NT2/D1 (cell line): ENCODE data around the gene FAM98C.
A peak's percentile ranks its signal among the peaks of the same experiment; 100 is the strongest.

Experiments
- DNase-seq: peaks from one replicate; pipeline ENCODE4 v3.0.0-alpha.2; 2011; ENCODE audit warnings: low read depth, low spot score
- H3K27me3 ChIP-seq: 2 replicates; pipeline ENCODE4 v1.6.0; 2011; ENCODE audit warnings: mild to moderate bottlenecking; ENCODE audit not compliant: insufficient read length, insufficient read depth
- H3K36me3 ChIP-seq: 2 replicates; pipeline ENCODE4 v1.6.1; 2011; ENCODE audit warnings: mild to moderate bottlenecking, low read length, mixed read lengths; ENCODE audit not compliant: insufficient read depth, insufficient read length
- H3K4me1 ChIP-seq: 2 replicates; pipeline ENCODE4 v1.5.1; 2011; ENCODE audit not compliant: insufficient read depth, insufficient read length
- H3K4me3 ChIP-seq: 2 replicates; pipeline ENCODE4 v1.5.1; 2011; ENCODE audit warnings: low read depth; ENCODE audit not compliant: insufficient read length
- H3K9ac ChIP-seq: 2 replicates; pipeline ENCODE4 v1.6.0; 2011; ENCODE audit warnings: low read depth; ENCODE audit not compliant: insufficient read length
- H3K9me3 ChIP-seq: 2 replicates; pipeline ENCODE4 v1.5.1; 2011; ENCODE audit warnings: mild to moderate bottlenecking, low read length; ENCODE audit not compliant: insufficient read depth
- SUZ12 ChIP-seq: IDR thresholded peaks from 2 replicates; pipeline ENCODE4 v1.6.1; 2011; ENCODE audit not compliant: insufficient read length, insufficient read depth; ENCODE audit errors: extremely low read depth
- YY1 ChIP-seq: IDR thresholded peaks from 2 replicates; pipeline ENCODE4 v1.6.1; 2011; ENCODE audit not compliant: insufficient read length, insufficient read depth
- ZNF274 ChIP-seq: IDR thresholded peaks from 2 replicates; pipeline ENCODE4 v1.6.1; 2011; ENCODE audit warnings: mild to moderate bottlenecking, low read depth, low read length

The FAM98C gene

GRCh38 chr19:38392707-38393308 is 10.1 kb upstream of the FAM98C start:
- no peak overlapping the region for H3K9ac ChIP-seq
- H3K36me3 ChIP-seq: peaks cover 11% of the 10 kb centered on the region
- H3K27me3 ChIP-seq: no peaks in the 10 kb centered on the region
- TF ChIP-seq YY1 (no peak), SUZ12 (no peak)
- H3K9me3 ChIP-seq: no peaks in the 10 kb centered on the region
- DNase-seq: no peak
- H3K4me1 ChIP-seq: peaks cover 7% of the 10 kb centered on the region
- H3K4me3 ChIP-seq: no peak overlapping the region

DNA sequence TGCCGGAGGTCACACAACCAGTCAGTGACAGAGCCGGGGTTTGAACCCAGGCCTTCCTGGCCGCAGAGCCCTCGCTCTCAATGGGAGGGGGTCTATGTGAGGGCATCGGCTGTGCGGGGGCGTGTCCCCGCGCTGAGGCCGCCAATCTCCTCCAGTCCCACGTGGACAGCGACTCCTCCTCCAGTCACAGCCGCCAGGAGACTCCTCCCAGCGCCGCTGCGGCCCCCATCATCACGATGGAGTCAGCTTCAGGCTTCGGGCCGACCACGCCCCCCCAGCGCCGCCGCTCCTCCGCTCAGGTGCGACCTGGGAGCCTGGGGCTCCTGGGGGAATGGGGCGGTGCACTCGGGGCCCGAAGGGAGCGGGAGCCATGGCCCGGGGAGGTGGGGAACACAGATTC is 8.4 kb upstream of the FAM98C start:
- no peak for TF ChIP-seq YY1
- no peak for TF ChIP-seq SUZ12
- TF ChIP-seq ZNF274: no peak

GRCh38 chr19:38395381-38396114 is 7.3 kb upstream of the FAM98C start:
- no peak for DNase-seq
- no peak overlapping the region for H3K4me3 ChIP-seq
- no peak for TF ChIP-seq YY1
- TF ChIP-seq SUZ12: no peak
- no peak for TF ChIP-seq ZNF274
- no peak overlapping the region for H3K9ac ChIP-seq
- H3K4me1 ChIP-seq: peaks cover 7% of the 10 kb centered on the region
- H3K36me3 ChIP-seq: peaks cover 11% of the 10 kb centered on the region
- H3K9me3 ChIP-seq: no peaks in the 10 kb centered on the region
- H3K27me3 ChIP-seq: peaks cover 6% of the 10 kb centered on the region

More for the DNA sequence above, 8.4 kb upstream of the FAM98C start:
- no peak overlapping the region for H3K4me3 ChIP-seq
- H3K9ac ChIP-seq: no peak overlapping the region
- H3K27me3 ChIP-seq: no peaks in the 10 kb centered on the region
- peaks cover 11% of the 10 kb centered on the region for H3K36me3 ChIP-seq
- DNase-seq: no peak
- H3K4me1 ChIP-seq: peaks cover 7% of the 10 kb centered on the region
- H3K9me3 ChIP-seq: no peaks in the 10 kb centered on the region

DNA sequence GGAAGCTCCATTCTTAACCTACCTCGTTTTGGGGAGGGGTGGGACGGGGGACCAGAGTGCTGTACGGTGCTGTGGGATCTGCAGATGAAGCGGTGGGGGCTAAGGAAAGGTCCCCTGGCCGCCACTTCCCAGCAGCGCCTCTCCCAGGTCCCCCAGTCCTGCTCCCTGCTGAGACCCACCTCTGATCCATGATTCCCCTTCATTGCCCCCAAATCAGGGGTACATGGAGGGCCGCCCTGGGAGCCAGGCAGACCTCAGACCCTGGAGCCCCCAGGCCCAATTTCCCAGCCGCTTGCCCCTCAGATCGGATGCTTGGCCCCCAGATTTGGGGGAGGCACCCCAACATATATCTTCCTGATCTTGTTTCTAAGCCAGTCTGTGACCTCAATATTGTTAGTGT is 3.8 kb upstream of the FAM98C start:
- no peak for TF ChIP-seq ZNF274
- TF ChIP-seq YY1: no peak
- no peak for TF ChIP-seq SUZ12
- H3K36me3 ChIP-seq: peaks cover 7% of the 10 kb centered on the region
- H3K4me3 ChIP-seq: no peak overlapping the region

DNA sequence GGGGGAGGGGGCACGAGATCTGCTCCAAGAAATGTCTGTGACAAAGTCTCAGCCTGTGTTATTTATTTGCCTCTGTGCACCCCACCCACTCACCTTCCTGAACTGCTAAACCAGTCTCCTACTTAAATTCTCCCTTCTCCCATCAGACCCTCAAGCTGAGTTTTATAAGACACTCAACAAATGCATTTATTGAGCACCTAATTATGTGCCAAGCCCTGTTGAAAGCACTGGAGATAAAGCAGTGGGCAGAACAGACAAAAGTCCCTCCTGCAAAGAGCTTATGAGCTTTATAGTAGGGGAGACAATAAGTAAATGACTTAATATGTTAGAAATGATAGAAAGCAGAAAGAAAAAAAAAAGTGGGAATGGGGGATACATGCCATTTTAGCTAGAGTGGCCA is 3.4 kb upstream of the FAM98C start:
- no peak for TF ChIP-seq ZNF274
- TF ChIP-seq YY1: no peak
- TF ChIP-seq SUZ12: no peak
- H3K36me3 ChIP-seq: peaks cover 3% of the 10 kb centered on the region
- peaks cover 19% of the 10 kb centered on the region for H3K27me3 ChIP-seq

More for the DNA sequence above, 3.8 kb upstream of the FAM98C start:
- no peaks in the 10 kb centered on the region for H3K9me3 ChIP-seq
- peaks cover 19% of the 10 kb centered on the region for H3K27me3 ChIP-seq
- DNase-seq: no peak
- no peak overlapping the region for H3K9ac ChIP-seq
- no peaks in the 10 kb centered on the region for H3K4me1 ChIP-seq

DNA sequence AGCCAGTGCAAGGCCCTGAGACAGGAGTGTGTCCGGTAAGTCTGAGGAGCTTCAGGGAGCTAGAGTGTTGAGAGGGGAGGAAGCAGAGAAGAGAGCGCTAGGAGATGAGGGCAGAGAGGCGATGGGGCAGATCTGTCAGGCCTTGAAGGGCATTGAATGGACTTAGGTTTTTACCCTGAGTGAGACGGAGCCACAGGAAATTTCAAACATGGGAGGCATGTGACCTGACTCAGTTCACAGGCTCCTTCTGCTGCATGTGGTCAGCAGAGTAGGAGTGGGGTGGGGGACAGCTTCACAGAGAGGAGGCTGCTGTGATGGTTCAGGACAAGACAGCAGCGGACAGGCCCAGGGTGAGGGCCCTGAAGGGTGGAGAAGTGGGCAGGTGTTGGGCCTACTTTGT is 2.5 kb upstream of the FAM98C start:
- H3K36me3 ChIP-seq: peaks cover 8% of the 10 kb centered on the region
- H3K4me3 ChIP-seq: no peak overlapping the region
- H3K9ac ChIP-seq: no peak overlapping the region
- peaks cover 19% of the 10 kb centered on the region for H3K27me3 ChIP-seq
- DNase-seq: no peak
- TF ChIP-seq SUZ12 (no peak), YY1 (no peak), ZNF274 (no peak)
- H3K4me1 ChIP-seq: no peaks in the 10 kb centered on the region
- no peaks in the 10 kb centered on the region for H3K9me3 ChIP-seq

More for the DNA sequence above, 3.4 kb upstream of the FAM98C start:
- no peak overlapping the region for H3K4me3 ChIP-seq
- H3K4me1 ChIP-seq: no peaks in the 10 kb centered on the region
- DNase-seq: no peak
- H3K9ac ChIP-seq: no peak overlapping the region
- no peaks in the 10 kb centered on the region for H3K9me3 ChIP-seq

GRCh38 chr19:38401148-38401547 is 1.7 kb upstream of the FAM98C start:
- H3K27me3 ChIP-seq: peaks cover 19% of the 10 kb centered on the region
- TF ChIP-seq ZNF274: no peak
- TF ChIP-seq YY1: no peak
- no peaks in the 10 kb centered on the region for H3K9me3 ChIP-seq
- no peak for DNase-seq
- H3K4me1 ChIP-seq: no peaks in the 10 kb centered on the region
- H3K9ac ChIP-seq: no peak overlapping the region
- peaks cover 9% of the 10 kb centered on the region for H3K36me3 ChIP-seq
- no peak overlapping the region for H3K4me3 ChIP-seq

- H3K4me3 ChIP-seq: no peak overlapping the region
- peak overlapping the region; percentile 42 for H3K9ac ChIP-seq
- TF ChIP-seq ZNF274 (no peak), SUZ12 (no peak), YY1 (no peak)
- DNase-seq: no peak
- H3K9me3 ChIP-seq: no peaks in the 10 kb centered on the region
- H3K27me3 ChIP-seq: peaks cover 19% of the 10 kb centered on the region
- H3K4me1 ChIP-seq: no peaks in the 10 kb centered on the region
- H3K36me3 ChIP-seq: peaks cover 12% of the 10 kb centered on the region
Measured at GRCh38 chr19:38402623-38402966, 298 bp upstream of the FAM98C start.
